Left lobe of liver (tissue), 2 donors: ENCODE measurements around the gene AIRE. TPM values are rescaled to one million over a fixed set of nuclear protein-coding genes. Genes with fewer than 3 reads are reported as not detected.
"Not testable (repeated sequence)": the region's sequence is repeated elsewhere in the genome, so short reads cannot be mapped to it uniquely, and the experiment has no call there.

Source experiments
- ATAC-seq: fragments of 200-7000 bp; cut with Tn5 transposase; one replicate; pipeline ENCODE4 v1.9.1; 2020; ENCODE audit warnings: mild to moderate bottlenecking, moderate library complexity
- DNase-seq: peaks from one replicate; pipeline ENCODE4 v3.0.0-alpha.2; 2020; ENCODE audit warnings: low spot score
- total RNA-seq: library from RNA; stranded (reverse); gene quantifications from one replicate; pipeline ENCODE4 v1.2.1, GENCODE V29; 2021
- donor health status: DM: no; HTN: no; CAD: no; lungs with moderate emphysema.
- donor health status: DM: no; HTN: yes; CAD: no.

The AIRE gene
- total RNA-seq, 1 donor from 2014 or later: not detected

- DNase-seq (no peak), ATAC-seq (no peak)
Observed at GRCh38 chr21:44334329-44335030, 48.8 kb downstream of the AIRE start.

GRCh38 chr21:44335266-44336059 is 49.8 kb downstream of the AIRE start:
- DNase-seq (no peak), ATAC-seq (no peak)

GRCh38 chr21:44337449-44337848 is 51.8 kb downstream of the AIRE start:
- ATAC-seq (no peak), DNase-seq (no peak)

DNA sequence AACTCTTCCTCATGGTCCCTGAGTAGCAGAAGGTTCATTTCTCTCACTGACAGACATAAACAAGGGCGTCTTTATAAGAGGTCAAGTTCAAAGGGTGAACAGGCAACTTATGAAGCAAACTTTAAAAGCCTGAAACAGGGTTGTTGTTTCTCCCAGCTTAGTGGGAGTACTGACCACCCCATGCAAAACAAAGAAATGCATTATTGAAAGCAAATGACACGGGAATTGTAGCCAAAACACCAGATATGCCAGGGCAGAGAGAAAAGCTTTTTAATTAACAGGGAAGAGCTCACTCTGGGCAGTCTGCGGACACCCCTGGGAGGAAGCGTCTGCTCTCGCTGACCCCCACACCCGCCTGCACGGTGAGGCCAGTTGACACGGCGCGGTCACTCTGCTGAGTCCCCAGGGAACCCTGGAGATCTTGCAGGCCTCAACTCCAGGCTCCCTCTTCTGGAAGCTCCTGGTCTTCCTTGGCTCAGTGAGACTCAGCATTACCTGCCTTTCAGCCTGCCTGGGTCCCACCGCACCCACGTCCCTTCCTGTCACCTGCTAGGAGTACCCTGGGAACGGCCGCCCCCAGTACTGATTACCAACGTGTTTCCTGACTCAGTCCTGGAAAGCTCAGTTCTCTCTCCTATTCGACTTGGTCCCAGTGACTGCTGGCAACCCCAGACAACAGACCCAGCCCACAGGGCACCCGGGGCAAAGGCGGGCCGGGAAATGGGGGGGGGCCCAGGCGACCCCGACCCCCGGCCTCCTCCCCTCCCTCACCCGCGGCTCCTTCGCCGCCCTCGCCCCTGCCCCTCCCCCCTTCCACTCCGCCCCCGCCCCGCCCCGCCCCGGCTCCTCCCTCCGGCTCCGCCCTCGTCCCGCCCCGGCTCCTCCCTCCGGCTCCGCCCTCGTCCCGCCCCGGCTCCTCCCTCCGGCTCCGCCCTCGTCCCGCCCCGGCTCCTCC is 52.5 kb downstream of the AIRE start:
- DNase-seq: peak; percentile 75
- peak; percentile 53 for ATAC-seq

- DNase-seq (peak; percentile 97), ATAC-seq (peak; percentile 87)
Observed at GRCh38 chr21:44338971-44339910, 53.6 kb downstream of the AIRE start, which contains the start of gene CFAP410. TSS of gene CFAP410 (minus strand) at chr21:44339390. CDS start at chr21:44339194, 196 bp downstream.

DNA sequence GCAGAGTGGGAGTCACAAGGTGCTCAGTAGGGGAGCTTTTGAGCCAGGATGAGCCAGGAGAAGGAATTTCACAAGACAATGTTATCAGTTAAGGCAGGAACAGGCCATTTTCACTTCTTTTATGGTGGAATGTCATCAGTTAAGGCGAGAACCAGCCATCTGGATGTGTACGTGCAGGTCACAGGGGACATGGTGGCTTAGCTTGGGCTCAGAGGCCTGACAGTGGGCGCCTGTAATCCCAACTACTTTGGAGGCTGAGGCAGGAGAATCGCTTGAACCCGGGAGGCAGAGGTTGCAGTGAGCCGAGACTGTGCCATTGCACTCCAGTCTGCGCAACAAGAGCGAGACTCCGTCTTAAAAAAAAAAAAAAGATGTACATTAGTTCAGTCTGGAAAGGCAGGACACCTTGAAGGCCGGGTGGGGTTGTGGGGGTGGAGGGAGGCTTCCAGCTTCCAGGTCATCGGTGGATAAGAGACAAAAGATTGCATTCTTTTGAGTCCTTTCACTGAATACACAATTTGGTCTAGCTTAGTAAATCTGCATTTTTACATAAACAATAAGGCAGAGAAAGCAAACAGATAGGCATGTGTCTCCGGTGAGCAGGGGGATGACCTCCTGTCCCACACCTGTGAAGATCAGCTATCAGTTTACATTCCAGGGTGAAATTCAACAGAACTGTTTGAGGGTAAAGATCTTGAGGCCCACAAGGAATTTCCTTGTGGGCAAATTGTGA is 56.2 kb downstream of the AIRE start:
- not testable (repeated sequence) for ATAC-seq, DNase-seq

- not testable (repeated sequence) for DNase-seq, ATAC-seq
Observed at GRCh38 chr21:44342981-44343380, 57.3 kb downstream of the AIRE start.

DNA sequence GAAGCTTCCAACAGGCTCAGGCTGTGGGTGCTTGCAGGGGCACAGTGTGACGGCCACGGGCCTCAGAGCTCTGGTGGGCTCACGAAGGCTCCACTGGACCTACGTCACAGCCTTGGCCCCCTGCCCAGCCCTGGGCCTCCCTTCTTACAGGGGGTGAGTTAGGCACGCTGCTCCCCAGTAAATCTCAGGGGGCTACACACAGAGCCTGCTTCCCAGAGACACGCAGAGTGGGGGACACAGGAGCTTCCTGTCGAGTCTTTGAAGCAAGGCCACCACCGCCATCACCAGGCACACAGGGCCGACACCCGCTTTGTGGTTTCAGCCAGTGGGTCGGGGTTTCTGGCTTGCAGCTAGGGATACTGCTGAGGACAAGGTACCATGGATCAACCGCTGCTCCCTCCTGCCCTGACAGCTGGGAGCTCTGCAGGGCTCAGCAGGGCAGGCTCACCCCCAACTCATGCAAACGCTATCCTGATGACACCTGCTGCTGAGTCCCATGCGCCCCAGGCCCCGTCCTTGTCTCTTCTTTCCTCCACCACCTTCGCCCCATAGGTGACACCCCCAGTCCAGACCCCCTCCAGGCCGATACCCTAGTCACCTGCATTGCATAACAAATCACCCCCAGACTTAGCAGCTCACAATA is 59.0 kb downstream of the AIRE start:
- ATAC-seq (no peak), DNase-seq (no peak)

- ATAC-seq: no peak
- no peak for DNase-seq
Observed at GRCh38 chr21:44345495-44345894, 59.8 kb downstream of the AIRE start.

- DNase-seq: no peak
- ATAC-seq: no peak
Observed at GRCh38 chr21:44347911-44348451, 62.3 kb downstream of the AIRE start.

Other genes starting within 250 kb of the AIRE start
- gene PWP2, start 178.5 kb upstream of the AIRE start, total RNA-seq: 4.8 TPM
- gene GATD3, start 152.2 kb upstream of the AIRE start, total RNA-seq: 41.2 TPM
- gene ICOSLG, start 44.9 kb upstream of the AIRE start, total RNA-seq: 3.8 TPM
- gene DNMT3L, start 24.0 kb upstream of the AIRE start, total RNA-seq: 1.1 TPM
- 97.6 TPM for gene PFKL, start 14.2 kb downstream of the AIRE start, total RNA-seq
- 13.9 TPM for gene CFAP410, start 53.5 kb downstream of the AIRE start, total RNA-seq
- gene TRPM2, start 67.7 kb downstream of the AIRE start, total RNA-seq: 1.4 TPM
- 22.0 TPM for gene LRRC3, start 169.6 kb downstream of the AIRE start, total RNA-seq